Keratinocyte (primary cell): ENCODE data around the gene MBNL2. TPM values are rescaled to one million over a fixed set of nuclear protein-coding genes. Genes with fewer than 3 reads are reported as not detected.

Source experiments
- DNase-seq: peaks from one replicate; pipeline ENCODE4 v3.0.0-alpha.2; 2011; ENCODE audit warnings: low read depth, missing footprints, low spot score
- FAIRE-seq: peaks from 2 replicates; lab custom pipeline; 2011; peaks lifted over from hg19 to GRCh38; lab: Jason Lieb, UNC
- H2AFZ ChIP-seq: 2 replicates; pipeline ENCODE4 v1.6.0; 2012; ENCODE audit warnings: low read length, control low read depth, inconsistent platforms; ENCODE audit not compliant: control insufficient read depth
- H3K27ac ChIP-seq: 2 replicates; pipeline ENCODE4 v1.5.1; 2011; ENCODE audit warnings: low read length; ENCODE audit not compliant: control insufficient read depth, insufficient read depth
- H3K27me3 ChIP-seq: 3 replicates; pipeline ENCODE4 v1.6.0; 2011; ENCODE audit warnings: low read length; ENCODE audit not compliant: control insufficient read depth, insufficient read depth; ENCODE audit errors: extremely low read depth
- H3K36me3 ChIP-seq, 2 experiments: 2 replicates in 1 of 2; 3 replicates in 1 of 2; pipeline ENCODE4 v1.5.1; 2011; ENCODE audit warnings: low read length in 2 of 2, mild to moderate bottlenecking in 1 of 2; ENCODE audit not compliant: control insufficient read depth in 2 of 2, insufficient read depth in 2 of 2; ENCODE audit errors: extremely low read depth in 1 of 2
- H3K4me1 ChIP-seq: 3 replicates; pipeline ENCODE4 v1.5.1; 2011; ENCODE audit warnings: low read length; ENCODE audit not compliant: control insufficient read depth, insufficient read depth; ENCODE audit errors: extremely low read depth
- H3K4me2 ChIP-seq: 3 replicates; pipeline ENCODE4 v1.6.0; 2011; ENCODE audit warnings: low read depth, low read length; ENCODE audit not compliant: control insufficient read depth, insufficient read depth; ENCODE audit errors: extremely low read depth
- H3K4me3 ChIP-seq, 3 experiments: fragments of 200-600 bp in 1 of 3; sonication (generic) in 1 of 3; 2 replicates in 2 of 3; 3 replicates in 1 of 3; pipeline ENCODE4 v1.5.1; 2011 to 2016; ENCODE audit warnings: low read length in 3 of 3, mild to moderate bottlenecking in 3 of 3, control low read depth in 2 of 3, inconsistent platforms in 1 of 3, low read depth in 1 of 3, mixed read lengths in 1 of 3, mixed run types in 1 of 3, moderate library complexity in 1 of 3; ENCODE audit not compliant: control insufficient read depth in 2 of 3, insufficient read depth in 2 of 3; ENCODE audit errors: extremely low read depth in 1 of 3
- H3K79me2 ChIP-seq: 2 replicates; pipeline ENCODE4 v1.6.0; 2012; ENCODE audit warnings: low read length; ENCODE audit not compliant: control insufficient read depth, insufficient read depth
- H3K9ac ChIP-seq: 3 replicates; pipeline ENCODE4 v1.6.0; 2011; ENCODE audit warnings: low read length; ENCODE audit not compliant: control insufficient read depth, insufficient read depth; ENCODE audit errors: extremely low read depth
- H3K9me1 ChIP-seq: 3 replicates; pipeline ENCODE4 v1.6.0; 2011; ENCODE audit warnings: low read length; ENCODE audit not compliant: control insufficient read depth, insufficient read depth; ENCODE audit errors: extremely low read depth
- H3K9me3 ChIP-seq: 2 replicates; pipeline ENCODE4 v1.5.1; 2012; ENCODE audit warnings: low read depth, low read length; ENCODE audit not compliant: control insufficient read depth
- H4K20me1 ChIP-seq: 3 replicates; pipeline ENCODE4 v1.6.0; 2011; ENCODE audit warnings: low read length; ENCODE audit not compliant: control insufficient read depth, insufficient read depth; ENCODE audit errors: extremely low read depth
- CTCF ChIP-seq, 3 experiments: IDR thresholded peaks in 1 of 3; conservative IDR thresholded peaks in 1 of 3; optimal IDR thresholded peaks in 1 of 3; 2 replicates in 2 of 3; 3 replicates in 1 of 3; pipeline versions ENCODE3 to v1.5.1; 2011; ENCODE audit warnings: low read length in 3 of 3, mild to moderate bottlenecking in 3 of 3, moderate library complexity in 2 of 3, control low read depth in 1 of 3, inconsistent platforms in 1 of 3; ENCODE audit not compliant: insufficient read depth in 2 of 3; ENCODE audit errors: extremely low read depth in 1 of 3
- EZH2 ChIP-seq: IDR thresholded peaks from one replicate; pipeline ENCODE4 v1.6.1; 2012; ENCODE audit warnings: inconsistent platforms, mild to moderate bottlenecking, low read length, moderate library complexity
- dilution Hi-C: fragments of 300-500 bp; cut with MboI; formaldehyde crosslinking; loops from one replicate; pipeline ENCODE4 v1.7.0; 2020; ENCODE audit warnings: low sequenced_read_pairs; ENCODE audit not compliant: extremely low pct_ligation_motif_present
- polyA plus RNA-seq, 5 experiments: library from polyadenylated mRNA; depleted of rRNA in 3 of 5; stranded (reverse) in 3 of 5; stranded (forward) in 1 of 5; unstranded in 1 of 5; fragments of >200 nt; gene quantifications; 1 replicate in 1 of 5; 2 replicates in 3 of 5; 3 replicates in 1 of 5; pipeline versions ENCODE4 v1.2.1 to v1.2.3, GENCODE V29; 2011 to 2012; ENCODE audit warnings: missing spikeins in 2 of 5, low read depth in 1 of 5, low replicate concordance in 1 of 5

MBNL2 gene
- polyA plus RNA-seq, 1 donor (not counting 4 experiments of a cell fraction or from before 2014, with no cell fraction given): 28.4 TPM

GRCh38 chr13:97364827-97365226 is 142.7 kb downstream of the MBNL2 start:
- Histone ChIP-seq H3K9me3 (no peaks in the 10 kb centered on the region), H2AFZ (no peak overlapping the region), H3K9ac (no peak overlapping the region), H4K20me1 (no peaks in the 10 kb centered on the region), H3K9me1 (no peaks in the 10 kb centered on the region), H3K79me2 (no peaks in the 10 kb centered on the region), H3K4me2 (no peak overlapping the region), H3K4me1 (peaks cover 2% of the 10 kb centered on the region), H3K36me3 (peaks cover 0 to 15% of the 10 kb centered on the region in 2 experiments), H3K27me3 (no peaks in the 10 kb centered on the region), H3K4me3 (no peak overlapping the region), H3K27ac (no peak overlapping the region)
- DNase-seq (no peak), FAIRE-seq (no peak)
- dilution Hi-C loops: no loop called here
- TF ChIP-seq EZH2 (no peak), CTCF (optimal IDR thresholded peaks at IDR 0.05 in 1 of 3, IDR thresholded peaks at IDR 0.05 in 1 of 3, conservative IDR thresholded peaks at IDR 0.05 in 1 of 3; ENCODE audit: extremely low read depth in 1 of 3, insufficient read depth in 2 of 3, low read length in 3 of 3) (no peak)

GRCh38 chr13:97366172-97366688 is 144.1 kb downstream of the MBNL2 start:
- no peak overlapping the region for H3K9ac ChIP-seq
- no peak for TF ChIP-seq EZH2
- no peak for TF ChIP-seq CTCF (optimal IDR thresholded peaks at IDR 0.05 in 1 of 3, IDR thresholded peaks at IDR 0.05 in 1 of 3, conservative IDR thresholded peaks at IDR 0.05 in 1 of 3; ENCODE audit: extremely low read depth in 1 of 3, insufficient read depth in 2 of 3, low read length in 3 of 3)
- dilution Hi-C loops: no loop called here
- H3K79me2 ChIP-seq: no peaks in the 10 kb centered on the region
- no peak overlapping the region for H3K4me2 ChIP-seq
- no peaks in the 10 kb centered on the region for H3K9me1 ChIP-seq
- no peak overlapping the region for H2AFZ ChIP-seq
- H3K4me1 ChIP-seq: peaks cover 2% of the 10 kb centered on the region
- H3K36me3 ChIP-seq: peaks cover 0 to 15% of the 10 kb centered on the region in 2 experiments
- H3K9me3 ChIP-seq: no peaks in the 10 kb centered on the region
- no peak overlapping the region for H3K4me3 ChIP-seq
- H4K20me1 ChIP-seq: no peaks in the 10 kb centered on the region
- no peaks in the 10 kb centered on the region for H3K27me3 ChIP-seq
- FAIRE-seq: no peak
- no peak for DNase-seq
- no peak overlapping the region for H3K27ac ChIP-seq
